Stimulated activated naive CD8-positive, alpha-beta T cell treated with anti-CD3 and anti-CD28 coated beads, Interleukin-15, Interleukin-2, amounts not matched to agents 100 ng/mL and 50 ng/mL, for 24 hours (primary cell): Measurements from ENCODE around the gene RBM19.
A peak's percentile ranks its signal among the peaks of the same experiment; 100 is the strongest.

ENCODE experiments used
- H3K27ac Mint-ChIP-seq: one replicate; pipeline ENCODE4 v1.8.0; 2021; ENCODE audit warnings: mild to moderate bottlenecking, mixed read lengths
- H3K27me3 Mint-ChIP-seq: one replicate; pipeline ENCODE4 v1.8.0; 2021; ENCODE audit warnings: mixed read lengths
- H3K36me3 Mint-ChIP-seq: one replicate; pipeline ENCODE4 v1.8.0; 2021; ENCODE audit warnings: low read depth, mixed read lengths
- H3K4me1 Mint-ChIP-seq: one replicate; pipeline ENCODE4 v1.8.0; 2021; ENCODE audit warnings: low read depth, mixed read lengths
- H3K4me3 Mint-ChIP-seq: one replicate; pipeline ENCODE4 v1.8.0; 2021; ENCODE audit warnings: mild to moderate bottlenecking, mixed read lengths
- H3K9me3 Mint-ChIP-seq: one replicate; pipeline ENCODE4 v1.8.0; 2021; ENCODE audit warnings: mixed read lengths

Gene RBM19

GRCh38 chr12:113863455-113863845 lies 102.7 kb downstream of the RBM19 start:
- Mint-ChIP-seq H3K4me1 (peaks cover 27% of the 10 kb centered on the region), H3K9me3 (no peaks in the 10 kb centered on the region), H3K27ac (peak overlapping the region; percentile 45), H3K4me3 (no peak overlapping the region), H3K36me3 (peaks cover 30% of the 10 kb centered on the region), H3K27me3 (no peaks in the 10 kb centered on the region)

- peaks cover 29% of the 10 kb centered on the region for H3K36me3 Mint-ChIP-seq
- H3K4me1 Mint-ChIP-seq: peaks cover 27% of the 10 kb centered on the region
- no peak overlapping the region for H3K27ac Mint-ChIP-seq
- no peaks in the 10 kb centered on the region for H3K27me3 Mint-ChIP-seq
- H3K4me3 Mint-ChIP-seq: no peak overlapping the region
- H3K9me3 Mint-ChIP-seq: no peaks in the 10 kb centered on the region
Observed at GRCh38 chr12:113862590-113863454, 103.3 kb downstream of the RBM19 start.

- H3K9me3 Mint-ChIP-seq: no peaks in the 10 kb centered on the region
- peaks cover 37% of the 10 kb centered on the region for H3K36me3 Mint-ChIP-seq
- H3K4me3 Mint-ChIP-seq: no peak overlapping the region
- H3K4me1 Mint-ChIP-seq: peaks cover 27% of the 10 kb centered on the region
- no peaks in the 10 kb centered on the region for H3K27me3 Mint-ChIP-seq
- no peak overlapping the region for H3K27ac Mint-ChIP-seq
Observed at GRCh38 chr12:113861708-113862312, 104.3 kb downstream of the RBM19 start.

GRCh38 chr12:113860950-113861349 lies 105.2 kb downstream of the RBM19 start:
- Mint-ChIP-seq H3K27me3 (no peaks in the 10 kb centered on the region), H3K9me3 (no peaks in the 10 kb centered on the region), H3K4me1 (peaks cover 27% of the 10 kb centered on the region), H3K4me3 (no peak overlapping the region), H3K36me3 (peaks cover 40% of the 10 kb centered on the region), H3K27ac (no peak overlapping the region)

GRCh38 chr12:113860059-113860820 lies 105.9 kb downstream of the RBM19 start:
- Mint-ChIP-seq H3K4me1 (peaks cover 27% of the 10 kb centered on the region), H3K9me3 (no peaks in the 10 kb centered on the region), H3K4me3 (no peak overlapping the region), H3K27me3 (no peaks in the 10 kb centered on the region), H3K27ac (no peak overlapping the region), H3K36me3 (peaks cover 33% of the 10 kb centered on the region)

- no peak overlapping the region for H3K27ac Mint-ChIP-seq
- peaks cover 34% of the 10 kb centered on the region for H3K36me3 Mint-ChIP-seq
- no peaks in the 10 kb centered on the region for H3K9me3 Mint-ChIP-seq
- no peak overlapping the region for H3K4me3 Mint-ChIP-seq
- no peaks in the 10 kb centered on the region for H3K27me3 Mint-ChIP-seq
- H3K4me1 Mint-ChIP-seq: peaks cover 26% of the 10 kb centered on the region
Observed at GRCh38 chr12:113858841-113859386, 107.2 kb downstream of the RBM19 start.

GRCh38 chr12:113857371-113857770 lies 108.8 kb downstream of the RBM19 start:
- H3K9me3 Mint-ChIP-seq: no peaks in the 10 kb centered on the region
- H3K4me3 Mint-ChIP-seq: no peak overlapping the region
- no peak overlapping the region for H3K27ac Mint-ChIP-seq
- H3K27me3 Mint-ChIP-seq: no peaks in the 10 kb centered on the region
- peaks cover 10% of the 10 kb centered on the region for H3K4me1 Mint-ChIP-seq
- H3K36me3 Mint-ChIP-seq: peaks cover 36% of the 10 kb centered on the region

- H3K4me3 Mint-ChIP-seq: no peak overlapping the region
- no peak overlapping the region for H3K27ac Mint-ChIP-seq
- no peaks in the 10 kb centered on the region for H3K9me3 Mint-ChIP-seq
- no peaks in the 10 kb centered on the region for H3K27me3 Mint-ChIP-seq
- peaks cover 25% of the 10 kb centered on the region for H3K36me3 Mint-ChIP-seq
- H3K4me1 Mint-ChIP-seq: no peaks in the 10 kb centered on the region
Observed at GRCh38 chr12:113855998-113856397, 110.1 kb downstream of the RBM19 start.

GRCh38 chr12:113854385-113855142 lies 111.6 kb downstream of the RBM19 start:
- peaks cover 25% of the 10 kb centered on the region for H3K36me3 Mint-ChIP-seq
- H3K4me3 Mint-ChIP-seq: no peak overlapping the region
- H3K4me1 Mint-ChIP-seq: no peaks in the 10 kb centered on the region
- H3K27ac Mint-ChIP-seq: no peak overlapping the region
- H3K9me3 Mint-ChIP-seq: no peaks in the 10 kb centered on the region
- no peaks in the 10 kb centered on the region for H3K27me3 Mint-ChIP-seq

GRCh38 chr12:113853491-113853890 lies 112.6 kb downstream of the RBM19 start:
- no peak overlapping the region for H3K4me3 Mint-ChIP-seq
- H3K36me3 Mint-ChIP-seq: peaks cover 33% of the 10 kb centered on the region
- H3K9me3 Mint-ChIP-seq: no peaks in the 10 kb centered on the region
- H3K27ac Mint-ChIP-seq: no peak overlapping the region
- no peaks in the 10 kb centered on the region for H3K27me3 Mint-ChIP-seq
- no peaks in the 10 kb centered on the region for H3K4me1 Mint-ChIP-seq

- H3K4me1 Mint-ChIP-seq: no peaks in the 10 kb centered on the region
- H3K9me3 Mint-ChIP-seq: no peaks in the 10 kb centered on the region
- peaks cover 34% of the 10 kb centered on the region for H3K36me3 Mint-ChIP-seq
- no peak overlapping the region for H3K27ac Mint-ChIP-seq
- H3K4me3 Mint-ChIP-seq: no peak overlapping the region
- no peaks in the 10 kb centered on the region for H3K27me3 Mint-ChIP-seq
Observed at GRCh38 chr12:113852695-113853490, 113.2 kb downstream of the RBM19 start.

GRCh38 chr12:113852264-113852663 lies 113.9 kb downstream of the RBM19 start:
- H3K27ac Mint-ChIP-seq: no peak overlapping the region
- no peaks in the 10 kb centered on the region for H3K27me3 Mint-ChIP-seq
- no peak overlapping the region for H3K4me3 Mint-ChIP-seq
- H3K36me3 Mint-ChIP-seq: peaks cover 36% of the 10 kb centered on the region
- H3K9me3 Mint-ChIP-seq: no peaks in the 10 kb centered on the region
- H3K4me1 Mint-ChIP-seq: no peaks in the 10 kb centered on the region

GRCh38 chr12:113850309-113851056 lies 115.6 kb downstream of the RBM19 start:
- Mint-ChIP-seq H3K4me1 (no peaks in the 10 kb centered on the region), H3K9me3 (no peaks in the 10 kb centered on the region), H3K27ac (no peak overlapping the region), H3K27me3 (no peaks in the 10 kb centered on the region), H3K4me3 (no peak overlapping the region), H3K36me3 (peaks cover 36% of the 10 kb centered on the region)
